SJCRH30 (cell line): ENCODE data around the gene HIGD2B. TPM values are rescaled to one million over a fixed set of nuclear protein-coding genes. Genes with fewer than 3 reads are reported as not detected.
A peak's percentile ranks its signal among the peaks of the same experiment; 100 is the strongest.
"Not testable (repeated sequence)": the region's sequence is repeated elsewhere in the genome, so short reads cannot be mapped to it uniquely, and the experiment has no call there.

Experiments used
- DNase-seq, 2 experiments: peaks; one replicate each; pipeline ENCODE4 v3.0.0-alpha.2; 2015 to 2020
- H3K27ac ChIP-seq: fragments of 250-450 bp; sonication (Bioruptor Pico); 2 replicates; pipeline ENCODE4 v1.5.1; 2020; ENCODE audit warnings: mild to moderate bottlenecking, moderate library complexity
- H3K27me3 ChIP-seq: fragments of 250-450 bp; sonication (Bioruptor Pico); 2 replicates; pipeline ENCODE4 v1.5.1; 2020; ENCODE audit warnings: mild to moderate bottlenecking, moderate library complexity
- H3K36me3 ChIP-seq: fragments of 250-450 bp; sonication (Bioruptor Pico); 2 replicates; pipeline ENCODE4 v1.5.1; 2020; ENCODE audit warnings: mild to moderate bottlenecking, moderate library complexity
- H3K4me1 ChIP-seq: fragments of 250-450 bp; sonication (Bioruptor Pico); 2 replicates; pipeline ENCODE4 v1.5.1; 2020; ENCODE audit warnings: mild to moderate bottlenecking, moderate library complexity
- H3K4me3 ChIP-seq: fragments of 250-450 bp; sonication (Bioruptor Pico); 2 replicates; pipeline ENCODE4 v1.5.1; 2020; ENCODE audit warnings: mild to moderate bottlenecking, moderate library complexity
- H3K9me3 ChIP-seq: fragments of 250-450 bp; sonication (Bioruptor Pico); replicated peaks from 2 replicates; pipeline ENCODE4 v1.5.1; 2020; ENCODE audit warnings: mild to moderate bottlenecking, moderate library complexity
- total RNA-seq: library from RNA; depleted of rRNA; stranded (reverse); fragments of >200 nt; shearing (Covaris generic); gene quantifications from 2 replicates; pipeline ENCODE4 v1.2.3, GENCODE V29; 2014

The HIGD2B gene
- total RNA-seq, 1 experiment from 2014 or later, result not detected

- H3K36me3 ChIP-seq, result no peaks in the 10 kb centered on the region
- no peaks in the 10 kb centered on the region for H3K4me1 ChIP-seq
- no peak overlapping the region for H3K4me3 ChIP-seq
- H3K27ac ChIP-seq, result no peak overlapping the region
- H3K9me3 ChIP-seq, result no peaks in the 10 kb centered on the region
- DNase-seq, result no peak
- no peaks in the 10 kb centered on the region for H3K27me3 ChIP-seq
Measured at GRCh38 chr15:72700076-72700475, 14.1 kb upstream of the HIGD2B start.

GRCh38 chr15:72698938-72699337 lies 13.0 kb upstream of the HIGD2B start:
- Histone ChIP-seq H3K9me3 (no peaks in the 10 kb centered on the region), H3K4me3 (no peak overlapping the region), H3K27me3 (no peaks in the 10 kb centered on the region), H3K27ac (no peak overlapping the region), H3K4me1 (no peaks in the 10 kb centered on the region), H3K36me3 (no peaks in the 10 kb centered on the region)
- no peak for DNase-seq

- DNase-seq, result no peak
- Histone ChIP-seq H3K9me3 (no peaks in the 10 kb centered on the region), H3K4me3 (no peak overlapping the region), H3K4me1 (no peaks in the 10 kb centered on the region), H3K36me3 (no peaks in the 10 kb centered on the region), H3K27me3 (no peaks in the 10 kb centered on the region), H3K27ac (no peak overlapping the region)
Measured at GRCh38 chr15:72690938-72691337, 5.0 kb upstream of the HIGD2B start.

GRCh38 chr15:72688697-72689096 lies 2.7 kb upstream of the HIGD2B start:
- Histone ChIP-seq H3K36me3 (no peaks in the 10 kb centered on the region), H3K4me1 (peaks cover 4% of the 10 kb centered on the region; the same call in 1 of the 2 replicates), H3K27ac (no peak overlapping the region), H3K9me3 (no peaks in the 10 kb centered on the region), H3K27me3 (no peaks in the 10 kb centered on the region), H3K4me3 (no peak overlapping the region)
- DNase-seq, result no peak

GRCh38 chr15:72685301-72685924 lies 569 bp downstream of the HIGD2B start:
- Histone ChIP-seq H3K4me1 (peaks cover 4% of the 10 kb centered on the region; the same call in 1 of the 2 replicates), H3K27me3 (0 out of 2 replicates have a peak, but pooled peaks cover 5% of the 10 kb centered on the region), H3K9me3 (no peaks in the 10 kb centered on the region), H3K36me3 (no peaks in the 10 kb centered on the region), H3K27ac (peak overlapping the region; percentile 71), H3K4me3 (peak overlapping the region; percentile 70)
- DNase-seq, result no peak

- H3K4me1 ChIP-seq, result peaks cover 4% of the 10 kb centered on the region; the same call in 1 of the 2 replicates
- no peak overlapping the region for H3K27ac ChIP-seq
- no peaks in the 10 kb centered on the region for H3K9me3 ChIP-seq
- 0 out of 2 replicates have a peak, but pooled peaks cover 5% of the 10 kb centered on the region for H3K27me3 ChIP-seq
- no peaks in the 10 kb centered on the region for H3K36me3 ChIP-seq
- no peak overlapping the region for H3K4me3 ChIP-seq
- DNase-seq, result no peak
Measured at GRCh38 chr15:72682772-72683171, 3.2 kb downstream of the HIGD2B start.

- DNase-seq, result no peak
- Histone ChIP-seq H3K9me3 (no peaks in the 10 kb centered on the region), H3K27ac (no peak overlapping the region), H3K27me3 (0 out of 2 replicates have a peak, but pooled peaks cover 5% of the 10 kb centered on the region), H3K4me1 (peaks cover 4% of the 10 kb centered on the region; the same call in 1 of the 2 replicates), H3K4me3 (no peak overlapping the region), H3K36me3 (no peaks in the 10 kb centered on the region)
Measured at GRCh38 chr15:72680931-72681330, 5.1 kb downstream of the HIGD2B start.

GRCh38 chr15:72676838-72677237 lies 9.1 kb downstream of the HIGD2B start:
- Histone ChIP-seq H3K27ac (no peak overlapping the region), H3K4me1 (no peaks in the 10 kb centered on the region), H3K9me3 (no peaks in the 10 kb centered on the region), H3K4me3 (no peak overlapping the region), H3K36me3 (no peaks in the 10 kb centered on the region), H3K27me3 (peaks cover 7% of the 10 kb centered on the region)
- no peak for DNase-seq

GRCh38 chr15:72671525-72671924 lies 14.5 kb downstream of the HIGD2B start:
- Histone ChIP-seq H3K4me3 (no peak overlapping the region), H3K4me1 (no peaks in the 10 kb centered on the region), H3K27ac (no peak overlapping the region), H3K27me3 (peaks cover 2% of the 10 kb centered on the region), H3K36me3 (no peaks in the 10 kb centered on the region), H3K9me3 (no peaks in the 10 kb centered on the region)
- DNase-seq, result no peak

GRCh38 chr15:72670656-72671352 lies 15.2 kb downstream of the HIGD2B start:
- not testable (repeated sequence) for H3K27me3 ChIP-seq, H3K36me3 ChIP-seq, H3K4me1 ChIP-seq, H3K27ac ChIP-seq, H3K9me3 ChIP-seq
- peak; percentile 78 to 85 for DNase-seq
- H3K4me3 ChIP-seq, result peak overlapping the region; percentile 41

- not testable (repeated sequence) for H3K36me3 ChIP-seq, H3K27me3 ChIP-seq, DNase-seq, H3K27ac ChIP-seq, H3K4me1 ChIP-seq, H3K9me3 ChIP-seq, H3K4me3 ChIP-seq
Measured at GRCh38 chr15:72669803-72670202, 16.2 kb downstream of the HIGD2B start.

- DNase-seq, H3K4me1 ChIP-seq: not testable (repeated sequence)
Measured at GRCh38 chr15:72665706-72666105, 20.3 kb downstream of the HIGD2B start.

GRCh38 chr15:72663931-72664330 lies 22.1 kb downstream of the HIGD2B start:
- not testable (repeated sequence) for H3K27me3 ChIP-seq, H3K4me1 ChIP-seq, H3K9me3 ChIP-seq, H3K36me3 ChIP-seq, H3K27ac ChIP-seq, DNase-seq, H3K4me3 ChIP-seq

More at GRCh38 chr15:72665706-72666105, 20.3 kb downstream of the HIGD2B start:
- not testable (repeated sequence) for H3K27ac ChIP-seq, H3K36me3 ChIP-seq, H3K27me3 ChIP-seq, H3K9me3 ChIP-seq, H3K4me3 ChIP-seq

- not testable (repeated sequence) for H3K27ac ChIP-seq, H3K4me1 ChIP-seq, DNase-seq, H3K9me3 ChIP-seq, H3K36me3 ChIP-seq, H3K27me3 ChIP-seq, H3K4me3 ChIP-seq
Measured at GRCh38 chr15:72661081-72661480, 24.9 kb downstream of the HIGD2B start.

- not testable (repeated sequence) for H3K36me3 ChIP-seq, H3K27ac ChIP-seq, H3K4me1 ChIP-seq, H3K27me3 ChIP-seq, H3K4me3 ChIP-seq, DNase-seq, H3K9me3 ChIP-seq
Measured at GRCh38 chr15:72656014-72656413, 30.0 kb downstream of the HIGD2B start.

GRCh38 chr15:72654397-72654796 lies 31.6 kb downstream of the HIGD2B start, which contains the start of gene GOLGA6B:
Gene GOLGA6B, plus strand, starts transcription at chr15:72654697. Its CDS starts 41 bp downstream, at chr15:72654738.
- H3K9me3 ChIP-seq, H3K27ac ChIP-seq, H3K27me3 ChIP-seq, H3K4me1 ChIP-seq, H3K4me3 ChIP-seq, DNase-seq, H3K36me3 ChIP-seq: not testable (repeated sequence)
